ENCODE data around the gene TRAPPC10.

Gene TRAPPC10

GRCh38 chr21:44079846-44080245 is 67.7 kb downstream of the TRAPPC10 start:
- Histone ChIP-seq H3K4me1 (ENCODE audit: control insufficient read depth, low read length) (no peaks in the 10 kb centered on the region), H3F3A (ENCODE audit: control insufficient read depth, insufficient read depth) (no peaks in the 10 kb centered on the region), H3K79me2 (ENCODE audit: control insufficient read depth, low read length) (no peaks in the 10 kb centered on the region), H4K20me1 (ENCODE audit: control insufficient read depth, insufficient read depth, low read depth, low read length) (no peaks in the 10 kb centered on the region), H3K36me3 (ENCODE audit: control insufficient read depth, low read length) (peaks cover 90% of the 10 kb centered on the region), H3K9me2 (replicated peaks; ENCODE audit: control insufficient read depth, low read length) (no peaks in the 10 kb centered on the region), H3K27me3 (ENCODE audit: control insufficient read depth, low read length) (no peaks in the 10 kb centered on the region), H3K9me3 (ENCODE audit: control insufficient read depth, insufficient read depth, low read length) (no peaks in the 10 kb centered on the region), H3K27ac (ENCODE audit: low read depth, low read length) (no peak overlapping the region), H3K4me3 (ENCODE audit: low read length) (no peak overlapping the region), H3K4me2 (ENCODE audit: low read length) (no peak overlapping the region)
- TF ChIP-seq EZH2phosphoT487 (IDR thresholded peaks at IDR 0.05; ENCODE audit: borderline replicate concordance, low read length) (no peak), CTCF (IDR thresholded peaks at IDR 0.05; ENCODE audit: low read depth, low read length, poor library complexity, severe bottlenecking) (no peak)

DNA sequence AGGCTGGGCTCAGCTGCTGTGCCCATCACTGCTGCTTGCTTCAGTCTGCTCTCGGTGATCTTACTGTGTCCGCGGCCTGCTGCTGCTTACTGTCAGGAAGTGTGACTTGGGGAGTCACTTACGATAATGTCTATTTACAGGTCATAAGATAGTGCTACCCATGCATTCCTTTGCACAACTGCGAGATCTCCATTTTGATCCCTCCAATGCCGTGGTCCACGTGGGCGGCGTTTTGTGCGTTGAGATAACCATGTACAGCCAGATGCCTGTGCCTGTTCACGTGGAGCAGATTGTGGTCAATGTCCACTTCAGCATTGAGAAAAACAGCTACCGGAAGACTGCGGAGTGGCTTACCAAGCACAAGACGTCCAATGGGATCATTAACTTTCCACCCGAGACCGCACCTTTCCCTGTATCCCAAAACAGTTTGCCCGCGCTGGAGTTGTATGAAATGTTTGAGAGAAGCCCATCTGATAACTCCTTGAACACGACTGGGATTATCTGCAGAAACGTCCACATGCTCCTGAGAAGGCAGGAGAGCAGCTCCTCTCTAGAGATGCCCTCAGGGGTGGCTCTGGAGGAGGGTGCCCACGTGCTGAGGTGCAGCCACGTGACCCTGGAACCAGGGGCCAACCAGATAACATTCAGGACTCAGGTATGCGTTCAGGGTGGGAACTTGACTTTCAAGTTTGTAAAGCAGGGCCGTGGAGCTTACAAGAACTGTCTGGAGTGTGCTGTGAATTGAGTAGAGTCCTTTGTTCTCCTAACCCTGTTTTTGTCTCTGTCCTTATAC is 70.7 kb downstream of the TRAPPC10 start:
- Histone ChIP-seq H3K9me2 (replicated peaks; ENCODE audit: control insufficient read depth, low read length) (no peaks in the 10 kb centered on the region), H3K79me2 (ENCODE audit: control insufficient read depth, low read length) (no peaks in the 10 kb centered on the region), H3K9me3 (ENCODE audit: control insufficient read depth, insufficient read depth, low read length) (no peaks in the 10 kb centered on the region), H3K36me3 (ENCODE audit: control insufficient read depth, low read length) (peaks cover 92% of the 10 kb centered on the region), H3K27me3 (ENCODE audit: control insufficient read depth, low read length) (no peaks in the 10 kb centered on the region), H3K27ac (ENCODE audit: low read depth, low read length) (no peak overlapping the region), H3K4me2 (ENCODE audit: low read length) (no peak overlapping the region), H4K20me1 (ENCODE audit: control insufficient read depth, insufficient read depth, low read depth, low read length) (no peaks in the 10 kb centered on the region), H3F3A (ENCODE audit: control insufficient read depth, insufficient read depth) (no peaks in the 10 kb centered on the region), H3K4me3 (ENCODE audit: low read length) (no peak overlapping the region), H3K4me1 (ENCODE audit: control insufficient read depth, low read length) (no peaks in the 10 kb centered on the region)
- TF ChIP-seq CTCF (IDR thresholded peaks at IDR 0.05; ENCODE audit: low read depth, low read length, poor library complexity, severe bottlenecking) = no peak
- no peak for TF ChIP-seq EZH2phosphoT487 (IDR thresholded peaks at IDR 0.05; ENCODE audit: borderline replicate concordance, low read length)

GRCh38 chr21:44083631-44084291 is 71.7 kb downstream of the TRAPPC10 start:
- no peaks in the 10 kb centered on the region for H3K9me2 ChIP-seq (replicated peaks; ENCODE audit: control insufficient read depth, low read length)
- H3K4me2 ChIP-seq (ENCODE audit: low read length) = no peak overlapping the region
- H4K20me1 ChIP-seq (ENCODE audit: control insufficient read depth, insufficient read depth, low read depth, low read length) = no peaks in the 10 kb centered on the region
- H3F3A ChIP-seq (ENCODE audit: control insufficient read depth, insufficient read depth) = no peaks in the 10 kb centered on the region
- H3K9me3 ChIP-seq (ENCODE audit: control insufficient read depth, insufficient read depth, low read length) = no peaks in the 10 kb centered on the region
- no peak overlapping the region for H3K27ac ChIP-seq (ENCODE audit: low read depth, low read length)
- no peaks in the 10 kb centered on the region for H3K27me3 ChIP-seq (ENCODE audit: control insufficient read depth, low read length)
- no peaks in the 10 kb centered on the region for H3K79me2 ChIP-seq (ENCODE audit: control insufficient read depth, low read length)
- H3K4me3 ChIP-seq (ENCODE audit: low read length) = no peak overlapping the region
- TF ChIP-seq EZH2phosphoT487 (IDR thresholded peaks at IDR 0.05; ENCODE audit: borderline replicate concordance, low read length) = no peak
- TF ChIP-seq CTCF (IDR thresholded peaks at IDR 0.05; ENCODE audit: low read depth, low read length, poor library complexity, severe bottlenecking) = no peak
- H3K36me3 ChIP-seq (ENCODE audit: control insufficient read depth, low read length) = peaks cover 85% of the 10 kb centered on the region
- no peaks in the 10 kb centered on the region for H3K4me1 ChIP-seq (ENCODE audit: control insufficient read depth, low read length)
